ENCODE data around the gene UNC93A.

GRCh38 chr6:167290786-167291622 lies at the start of gene UNC93A:
- TF ChIP-seq MAX (IDR thresholded peaks at IDR 0.05; ENCODE audit: low read depth, low read length) (no peak), CTCF (IDR thresholded peaks at IDR 0.05; ENCODE audit: low read depth, low read length) (no peak)

Data from NB4 (cell line).